BLaER1 (cell line): ENCODE data around the gene GPR141.

Experiments used
- H3K27ac ChIP-seq: shearing (Covaris generic); formaldehyde crosslinking; 2 replicates; pipeline ENCODE4 v1.8.1; 2022
- H3K27me3 ChIP-seq: shearing (Covaris generic); formaldehyde crosslinking; 2 replicates; pipeline ENCODE4 v1.8.1; 2022
- H3K36me3 ChIP-seq: shearing (Covaris generic); formaldehyde crosslinking; 2 replicates; pipeline ENCODE4 v1.8.1; 2022
- H3K4me1 ChIP-seq: shearing (Covaris generic); formaldehyde crosslinking; 2 replicates; pipeline ENCODE4 v1.8.1; 2022
- H3K4me2 ChIP-seq: shearing (Covaris generic); formaldehyde crosslinking; 2 replicates; pipeline ENCODE4 v1.8.1; 2022
- H3K4me3 ChIP-seq: shearing (Covaris generic); formaldehyde crosslinking; 2 replicates; pipeline ENCODE4 v1.8.1; 2022
- H3K9ac ChIP-seq: shearing (Covaris generic); formaldehyde crosslinking; 2 replicates; pipeline ENCODE4 v1.8.1; 2022
- H3K9me3 ChIP-seq: shearing (Covaris generic); formaldehyde crosslinking; 2 replicates; pipeline ENCODE4 v1.8.1; 2022
- H4K20me1 ChIP-seq: shearing (Covaris generic); formaldehyde crosslinking; 2 replicates; pipeline ENCODE4 v1.8.1; 2022
- Cebpa-rat ChIP-seq: shearing (Covaris generic); IDR thresholded peaks from 2 replicates; pipeline ENCODE4 v1.8.1; 2022

GPR141 gene

GRCh38 chr7:37706804-37707203 lies 23.2 kb downstream of the GPR141 start:
- Histone ChIP-seq H3K9ac (no peak overlapping the region), H3K27me3 (no peaks in the 10 kb centered on the region), H4K20me1 (no peaks in the 10 kb centered on the region), H3K36me3 (no peaks in the 10 kb centered on the region), H3K9me3 (0 out of 2 replicates have a peak, but pooled peaks cover 3% of the 10 kb centered on the region), H3K4me2 (no peak overlapping the region), H3K27ac (no peak overlapping the region), H3K4me1 (peaks cover 6% of the 10 kb centered on the region; the same call in 1 of the 2 replicates), H3K4me3 (no peak overlapping the region)
- no peak for TF ChIP-seq Cebpa-rat

- Histone ChIP-seq H4K20me1 (no peaks in the 10 kb centered on the region), H3K9me3 (0 out of 2 replicates have a peak, but pooled peaks cover 3% of the 10 kb centered on the region), H3K27ac (no peak overlapping the region), H3K9ac (no peak overlapping the region), H3K36me3 (no peaks in the 10 kb centered on the region), H3K4me3 (no peak overlapping the region), H3K27me3 (no peaks in the 10 kb centered on the region), H3K4me2 (no peak overlapping the region), H3K4me1 (peaks cover 6% of the 10 kb centered on the region; the same call in 1 of the 2 replicates)
- no peak for TF ChIP-seq Cebpa-rat
Measured at GRCh38 chr7:37707754-37708485, 24.4 kb downstream of the GPR141 start.

- no peaks in the 10 kb centered on the region for H3K36me3 ChIP-seq
- no peaks in the 10 kb centered on the region for H3K27me3 ChIP-seq
- no peaks in the 10 kb centered on the region for H4K20me1 ChIP-seq
- no peak for TF ChIP-seq Cebpa-rat
- no peak overlapping the region for H3K9ac ChIP-seq
- no peaks in the 10 kb centered on the region for H3K9me3 ChIP-seq
- H3K4me2 ChIP-seq, result no peak overlapping the region
- H3K4me3 ChIP-seq, result no peak overlapping the region
- H3K4me1 ChIP-seq, result peaks cover 10% of the 10 kb centered on the region
- H3K27ac ChIP-seq, result no peak overlapping the region
Measured at GRCh38 chr7:37709631-37710509, 26.3 kb downstream of the GPR141 start.

- H3K4me2 ChIP-seq, result no peak overlapping the region
Measured at GRCh38 chr7:37713613-37714012, 30.0 kb downstream of the GPR141 start.

GRCh38 chr7:37714606-37715005 lies 31.0 kb downstream of the GPR141 start:
- H3K4me1 ChIP-seq, result peaks cover 20% of the 10 kb centered on the region
- no peaks in the 10 kb centered on the region for H3K27me3 ChIP-seq
- peak overlapping the region; percentile 38 for H3K4me2 ChIP-seq
- H3K9me3 ChIP-seq, result no peaks in the 10 kb centered on the region
- TF ChIP-seq Cebpa-rat, result no peak
- H3K4me3 ChIP-seq, result no peak overlapping the region
- no peaks in the 10 kb centered on the region for H4K20me1 ChIP-seq
- H3K27ac ChIP-seq, result no peak overlapping the region
- H3K36me3 ChIP-seq, result no peaks in the 10 kb centered on the region
- H3K9ac ChIP-seq, result no peak overlapping the region

More at GRCh38 chr7:37713613-37714012, 30.0 kb downstream of the GPR141 start:
- H4K20me1 ChIP-seq, result no peaks in the 10 kb centered on the region
- H3K27ac ChIP-seq, result no peak overlapping the region
- no peaks in the 10 kb centered on the region for H3K9me3 ChIP-seq
- H3K9ac ChIP-seq, result no peak overlapping the region
- H3K4me1 ChIP-seq, result peaks cover 17% of the 10 kb centered on the region
- H3K4me3 ChIP-seq, result no peak overlapping the region
- H3K36me3 ChIP-seq, result no peaks in the 10 kb centered on the region
- no peak for TF ChIP-seq Cebpa-rat
- no peaks in the 10 kb centered on the region for H3K27me3 ChIP-seq

- no peak overlapping the region for H3K27ac ChIP-seq
- no peak for TF ChIP-seq Cebpa-rat
- no peak overlapping the region for H3K4me2 ChIP-seq
- H3K4me3 ChIP-seq, result no peak overlapping the region
- H3K9ac ChIP-seq, result no peak overlapping the region
- H4K20me1 ChIP-seq, result no peaks in the 10 kb centered on the region
- no peaks in the 10 kb centered on the region for H3K9me3 ChIP-seq
- H3K4me1 ChIP-seq, result peaks cover 20% of the 10 kb centered on the region
- H3K27me3 ChIP-seq, result no peaks in the 10 kb centered on the region
- H3K36me3 ChIP-seq, result no peaks in the 10 kb centered on the region
Measured at GRCh38 chr7:37718585-37718984, 35.0 kb downstream of the GPR141 start.

GRCh38 chr7:37719077-37719476 lies 35.5 kb downstream of the GPR141 start:
- Histone ChIP-seq H4K20me1 (no peaks in the 10 kb centered on the region), H3K27ac (no peak overlapping the region), H3K9ac (no peak overlapping the region), H3K36me3 (no peaks in the 10 kb centered on the region), H3K9me3 (no peaks in the 10 kb centered on the region), H3K27me3 (no peaks in the 10 kb centered on the region), H3K4me2 (no peak overlapping the region), H3K4me3 (no peak overlapping the region), H3K4me1 (peaks cover 18% of the 10 kb centered on the region)
- no peak for TF ChIP-seq Cebpa-rat

GRCh38 chr7:37724732-37725131 lies 41.2 kb downstream of the GPR141 start:
- Histone ChIP-seq H3K4me1 (no peaks in the 10 kb centered on the region), H3K27me3 (no peaks in the 10 kb centered on the region), H4K20me1 (no peaks in the 10 kb centered on the region), H3K27ac (no peak overlapping the region), H3K36me3 (no peaks in the 10 kb centered on the region), H3K4me2 (no peak overlapping the region), H3K9me3 (no peaks in the 10 kb centered on the region), H3K9ac (no peak overlapping the region), H3K4me3 (no peak overlapping the region)
- TF ChIP-seq Cebpa-rat, result no peak

- Histone ChIP-seq H3K4me2 (no peak overlapping the region), H3K9me3 (no peaks in the 10 kb centered on the region), H3K36me3 (no peaks in the 10 kb centered on the region), H3K4me3 (no peak overlapping the region), H3K27me3 (no peaks in the 10 kb centered on the region), H4K20me1 (no peaks in the 10 kb centered on the region), H3K9ac (no peak overlapping the region), H3K27ac (no peak overlapping the region), H3K4me1 (no peaks in the 10 kb centered on the region)
- no peak for TF ChIP-seq Cebpa-rat
Measured at GRCh38 chr7:37726016-37726415, 42.5 kb downstream of the GPR141 start.

- Histone ChIP-seq H3K27ac (no peak overlapping the region), H4K20me1 (no peaks in the 10 kb centered on the region), H3K4me1 (no peaks in the 10 kb centered on the region), H3K9ac (no peak overlapping the region), H3K27me3 (no peaks in the 10 kb centered on the region), H3K9me3 (no peaks in the 10 kb centered on the region), H3K4me3 (no peak overlapping the region), H3K36me3 (no peaks in the 10 kb centered on the region), H3K4me2 (no peak overlapping the region)
- TF ChIP-seq Cebpa-rat, result no peak
Measured at GRCh38 chr7:37728747-37729146, 45.2 kb downstream of the GPR141 start.
